ENCODE results near the gene PPFIA2.
A peak's percentile ranks its signal among the peaks of the same experiment; 100 is the strongest.

Gene PPFIA2

DNA sequence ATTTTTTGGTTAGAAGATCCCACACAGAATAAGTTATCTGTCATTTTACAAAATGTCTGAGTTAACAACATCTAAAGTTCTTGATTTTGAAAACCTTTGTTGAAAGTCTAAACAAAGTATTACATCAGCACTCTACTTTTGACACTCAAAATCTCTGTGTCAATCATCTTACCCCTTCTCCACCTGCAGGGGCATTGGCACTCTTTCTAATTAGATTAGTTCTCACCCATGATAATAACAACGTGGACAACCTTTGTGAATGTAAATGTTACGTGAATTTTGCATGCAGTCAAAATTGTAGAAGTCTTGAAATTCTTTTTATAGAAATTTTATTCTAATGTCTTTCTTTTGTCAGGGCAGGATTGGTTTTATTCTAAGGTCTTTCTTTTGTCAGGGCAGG lies 33.5 kb upstream of the PPFIA2 start:
- Histone ChIP-seq H2AFZ (ENCODE audit: low read length) (no peak overlapping the region), H3K4me1 (ENCODE audit: control insufficient read depth in 2 of 2, insufficient read depth in 1 of 2, low read depth in 1 of 2, low read length in 2 of 2) (no peaks in the 10 kb centered on the region), H3K14ac (ENCODE audit: low read length) (no peak overlapping the region), H3K18ac (ENCODE audit: low read length) (no peak overlapping the region), H2BK12ac (ENCODE audit: low read length) (no peak overlapping the region), H4K8ac (ENCODE audit: low read depth, low read length) (no peak overlapping the region), H3K4me3 (ENCODE audit: low read length in 2 of 2) (no peak overlapping the region), H2BK5ac (ENCODE audit: low read length) (no peak overlapping the region), H4K91ac (ENCODE audit: low read depth, low read length, poor library complexity) (no peak overlapping the region), H2BK120ac (ENCODE audit: low read depth, low read length) (no peak overlapping the region), H3K4me2 (ENCODE audit: insufficient read depth, low read length, poor library complexity, severe bottlenecking) (no peak overlapping the region), H3K4ac (ENCODE audit: low read length) (no peak overlapping the region), H3K36me3 (replicated peaks in 1 of 2; ENCODE audit: control insufficient read depth in 2 of 2, insufficient read depth in 2 of 2, low read length in 2 of 2) (no peaks in the 10 kb centered on the region), H3K27me3 (ENCODE audit: control insufficient read depth in 3 of 3, insufficient read depth in 3 of 3, low read depth in 1 of 3, low read length in 3 of 3) (no peaks in the 10 kb centered on the region), H3K27ac (replicated peaks; ENCODE audit: low read length) (no peak overlapping the region), H3K9ac (ENCODE audit: low read depth, low read length, poor library complexity) (no peak overlapping the region), H2AK5ac (ENCODE audit: low read depth, low read length) (no peak overlapping the region), H3K9me3 (replicated peaks in 1 of 2; ENCODE audit: control insufficient read depth in 2 of 2, insufficient read depth in 1 of 2, low read depth in 1 of 2, low read length in 2 of 2) (no peaks in the 10 kb centered on the region), H3K79me1 (ENCODE audit: low read depth, low read length) (no peaks in the 10 kb centered on the region), H3K23ac (ENCODE audit: low read depth, low read length, poor library complexity) (no peak overlapping the region), H2BK15ac (ENCODE audit: low read length) (no peak overlapping the region)
- DNase-seq (ENCODE audit: low spot score), result no peak
- no CpG with 5 or more reads among the region's 2 CpGs for WGBS, 2 donors (ENCODE audit: extremely low coverage in 2 of 2, insufficient read length in 2 of 2, insufficient replicate concordance in 1 of 2)

DNA sequence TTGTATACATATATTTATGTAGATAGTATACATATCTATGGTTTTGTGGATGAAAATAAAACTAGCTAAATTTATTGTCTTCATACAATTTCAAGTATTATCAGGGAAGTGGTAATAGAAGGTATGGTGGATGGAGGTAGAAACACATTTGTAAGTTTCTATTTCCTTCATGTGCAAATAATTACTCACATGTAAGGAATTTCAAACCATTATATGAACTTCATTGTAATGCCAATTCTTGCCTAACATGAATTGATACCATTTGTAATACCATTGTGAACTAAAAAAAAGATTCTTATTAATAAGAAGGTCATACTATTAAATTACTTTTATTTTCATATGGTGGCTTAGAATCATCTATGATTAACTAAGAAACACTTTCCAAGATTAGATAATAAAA lies 20.1 kb upstream of the PPFIA2 start:
- Histone ChIP-seq H3K4ac (ENCODE audit: low read length) (no peak overlapping the region), H3K14ac (ENCODE audit: low read length) (no peak overlapping the region), H2BK15ac (ENCODE audit: low read length) (no peak overlapping the region), H3K4me2 (ENCODE audit: insufficient read depth, low read length, poor library complexity, severe bottlenecking) (no peak overlapping the region), H4K91ac (ENCODE audit: low read depth, low read length, poor library complexity) (no peak overlapping the region), H2AFZ (ENCODE audit: low read length) (no peak overlapping the region), H3K27me3 (ENCODE audit: control insufficient read depth in 3 of 3, insufficient read depth in 3 of 3, low read depth in 1 of 3, low read length in 3 of 3) (no peaks in the 10 kb centered on the region), H2BK12ac (ENCODE audit: low read length) (no peak overlapping the region), H3K79me1 (ENCODE audit: low read depth, low read length) (no peaks in the 10 kb centered on the region), H3K18ac (ENCODE audit: low read length) (no peak overlapping the region), H4K8ac (ENCODE audit: low read depth, low read length) (no peak overlapping the region), H3K4me1 (ENCODE audit: control insufficient read depth in 2 of 2, insufficient read depth in 1 of 2, low read depth in 1 of 2, low read length in 2 of 2) (no peaks in the 10 kb centered on the region), H3K27ac (replicated peaks; ENCODE audit: low read length) (no peak overlapping the region), H3K4me3 (ENCODE audit: low read length in 2 of 2) (no peak overlapping the region), H2BK5ac (ENCODE audit: low read length) (no peak overlapping the region), H2BK120ac (ENCODE audit: low read depth, low read length) (no peak overlapping the region), H3K9me3 (replicated peaks in 1 of 2; ENCODE audit: control insufficient read depth in 2 of 2, insufficient read depth in 1 of 2, low read depth in 1 of 2, low read length in 2 of 2) (no peaks in the 10 kb centered on the region), H3K9ac (ENCODE audit: low read depth, low read length, poor library complexity) (no peak overlapping the region), H3K23ac (ENCODE audit: low read depth, low read length, poor library complexity) (no peak overlapping the region), H2AK5ac (ENCODE audit: low read depth, low read length) (no peak overlapping the region), H3K36me3 (replicated peaks in 1 of 2; ENCODE audit: control insufficient read depth in 2 of 2, insufficient read depth in 2 of 2, low read length in 2 of 2) (no peaks in the 10 kb centered on the region)
- no peak for DNase-seq (ENCODE audit: low spot score)

DNA sequence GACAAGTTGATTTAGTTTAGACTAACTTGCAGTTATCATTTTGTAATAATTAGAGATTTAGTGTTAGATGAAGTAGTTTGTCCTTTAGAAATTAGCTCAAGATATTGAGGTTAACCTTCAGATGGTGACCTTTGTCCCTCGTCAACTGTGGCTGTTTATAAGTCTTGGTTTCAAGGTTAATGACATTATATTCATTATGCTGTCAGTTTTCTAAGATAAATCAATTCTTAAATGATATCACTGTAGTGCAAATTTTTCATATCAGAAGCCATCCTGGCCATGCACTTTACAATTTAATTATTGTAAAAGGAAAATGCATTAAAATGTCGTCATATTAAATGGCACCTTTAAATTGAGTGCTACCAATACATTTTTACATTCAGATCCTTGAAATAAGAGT lies 19.6 kb upstream of the PPFIA2 start:
- H3K23ac ChIP-seq (ENCODE audit: low read depth, low read length, poor library complexity), result no peak overlapping the region
- no peaks in the 10 kb centered on the region for H3K36me3 ChIP-seq (replicated peaks in 1 of 2; ENCODE audit: control insufficient read depth in 2 of 2, insufficient read depth in 2 of 2, low read length in 2 of 2)
- H2BK5ac ChIP-seq (ENCODE audit: low read length), result no peak overlapping the region
- H4K91ac ChIP-seq (ENCODE audit: low read depth, low read length, poor library complexity), result no peak overlapping the region
- no peak overlapping the region for H3K18ac ChIP-seq (ENCODE audit: low read length)
- no peak overlapping the region for H3K4me3 ChIP-seq (ENCODE audit: low read length in 2 of 2)
- no peaks in the 10 kb centered on the region for H3K79me1 ChIP-seq (ENCODE audit: low read depth, low read length)
- H3K4me1 ChIP-seq (ENCODE audit: control insufficient read depth in 2 of 2, insufficient read depth in 1 of 2, low read depth in 1 of 2, low read length in 2 of 2), result no peaks in the 10 kb centered on the region
- no peaks in the 10 kb centered on the region for H3K27me3 ChIP-seq (ENCODE audit: control insufficient read depth in 3 of 3, insufficient read depth in 3 of 3, low read depth in 1 of 3, low read length in 3 of 3)
- H2AK5ac ChIP-seq (ENCODE audit: low read depth, low read length), result no peak overlapping the region
- H3K9me3 ChIP-seq (replicated peaks in 1 of 2; ENCODE audit: control insufficient read depth in 2 of 2, insufficient read depth in 1 of 2, low read depth in 1 of 2, low read length in 2 of 2), result no peaks in the 10 kb centered on the region
- H2BK120ac ChIP-seq (ENCODE audit: low read depth, low read length), result no peak overlapping the region
- H4K8ac ChIP-seq (ENCODE audit: low read depth, low read length), result no peak overlapping the region
- H3K9ac ChIP-seq (ENCODE audit: low read depth, low read length, poor library complexity), result no peak overlapping the region
- H2AFZ ChIP-seq (ENCODE audit: low read length), result no peak overlapping the region
- H3K27ac ChIP-seq (replicated peaks; ENCODE audit: low read length), result no peak overlapping the region
- no peak overlapping the region for H3K4ac ChIP-seq (ENCODE audit: low read length)
- no peak overlapping the region for H3K14ac ChIP-seq (ENCODE audit: low read length)
- no peak overlapping the region for H2BK15ac ChIP-seq (ENCODE audit: low read length)
- H2BK12ac ChIP-seq (ENCODE audit: low read length), result no peak overlapping the region
- WGBS, 2 donors (ENCODE audit: extremely low coverage in 2 of 2, insufficient read length in 2 of 2, insufficient replicate concordance in 1 of 2), result no CpG with 5 or more reads among the region's 2 CpGs
- DNase-seq (ENCODE audit: low spot score), result no peak
- no peak overlapping the region for H3K4me2 ChIP-seq (ENCODE audit: insufficient read depth, low read length, poor library complexity, severe bottlenecking)

DNA sequence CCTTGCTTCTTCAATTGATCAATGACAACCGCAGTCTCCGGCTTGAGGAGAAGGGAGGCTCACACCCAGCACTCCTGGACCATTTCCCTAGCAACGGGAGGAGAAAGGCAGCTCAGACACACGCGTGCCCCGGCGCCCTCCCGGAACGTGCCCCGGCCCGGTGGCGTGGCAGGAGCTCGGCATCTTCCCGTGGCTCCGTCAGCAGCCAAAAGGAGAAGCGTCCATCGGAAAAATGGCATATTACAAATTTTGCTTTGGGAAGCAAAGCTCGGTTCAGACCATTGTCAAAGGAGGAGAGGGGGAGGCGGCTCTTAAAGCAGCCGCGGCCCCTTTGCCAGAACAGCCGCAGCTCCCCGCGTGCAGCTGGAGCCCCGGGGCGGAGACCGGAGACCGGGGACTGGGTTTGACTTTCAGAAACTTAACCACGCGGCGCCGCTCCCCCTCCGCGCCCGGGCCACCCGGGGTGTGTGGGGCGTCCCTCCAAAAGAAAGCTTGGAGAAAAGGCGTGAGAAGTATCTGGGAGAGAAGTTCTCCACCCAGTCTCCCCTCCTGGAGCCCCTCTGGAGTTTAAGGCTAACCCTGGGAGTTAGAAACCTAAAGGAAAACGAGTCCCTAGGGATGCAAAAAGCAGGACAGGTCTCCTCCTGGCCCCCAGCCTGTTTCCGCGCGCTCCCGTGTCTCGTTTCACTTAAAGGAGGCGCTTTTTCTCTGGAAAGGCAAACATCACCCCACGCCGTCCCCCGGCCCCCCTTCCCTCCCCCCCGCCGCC lies 545 bp downstream of the PPFIA2 start:
- no peak overlapping the region for H3K23ac ChIP-seq (ENCODE audit: low read depth, low read length, poor library complexity)
- no peak overlapping the region for H2BK15ac ChIP-seq (ENCODE audit: low read length)
- H3K14ac ChIP-seq (ENCODE audit: low read length), result no peak overlapping the region
- peak overlapping the region; percentile 55 to 81 for H3K4me3 ChIP-seq (ENCODE audit: low read length in 2 of 2)
- H3K4me1 ChIP-seq (ENCODE audit: control insufficient read depth in 2 of 2, insufficient read depth in 1 of 2, low read depth in 1 of 2, low read length in 2 of 2), result peaks cover 0 to 2% of the 10 kb centered on the region in 2 donors
- no peak overlapping the region for H2AK5ac ChIP-seq (ENCODE audit: low read depth, low read length)
- peak overlapping the region; percentile 70 for H3K9ac ChIP-seq (ENCODE audit: low read depth, low read length, poor library complexity)
- H2AFZ ChIP-seq (ENCODE audit: low read length), result peak overlapping the region; percentile 92
- no peak overlapping the region for H4K91ac ChIP-seq (ENCODE audit: low read depth, low read length, poor library complexity)
- no peaks in the 10 kb centered on the region for H3K36me3 ChIP-seq (replicated peaks in 1 of 2; ENCODE audit: control insufficient read depth in 2 of 2, insufficient read depth in 2 of 2, low read length in 2 of 2)
- H3K18ac ChIP-seq (ENCODE audit: low read length), result peak overlapping the region; percentile 48
- H4K8ac ChIP-seq (ENCODE audit: low read depth, low read length), result no peak overlapping the region
- H3K27me3 ChIP-seq (ENCODE audit: control insufficient read depth in 3 of 3, insufficient read depth in 3 of 3, low read depth in 1 of 3, low read length in 3 of 3), result peaks cover 0 to 26% (median 15%) of the 10 kb centered on the region in 3 experiments
- WGBS, 2 donors (ENCODE audit: extremely low coverage in 2 of 2, insufficient read length in 2 of 2, insufficient replicate concordance in 1 of 2), result no CpG with 5 or more reads among the region's 50 CpGs
- H3K79me1 ChIP-seq (ENCODE audit: low read depth, low read length), result no peaks in the 10 kb centered on the region
- H3K9me3 ChIP-seq (replicated peaks in 1 of 2; ENCODE audit: control insufficient read depth in 2 of 2, insufficient read depth in 1 of 2, low read depth in 1 of 2, low read length in 2 of 2), result no peaks in the 10 kb centered on the region
- H2BK12ac ChIP-seq (ENCODE audit: low read length), result no peak overlapping the region
- H2BK120ac ChIP-seq (ENCODE audit: low read depth, low read length), result no peak overlapping the region
- H3K4ac ChIP-seq (ENCODE audit: low read length), result no peak overlapping the region
- peak overlapping the region; percentile 13 for H2BK5ac ChIP-seq (ENCODE audit: low read length)
- DNase-seq (ENCODE audit: low spot score), result peak; percentile 26
- H3K27ac ChIP-seq (replicated peaks; ENCODE audit: low read length), result no peak overlapping the region
- H3K4me2 ChIP-seq (ENCODE audit: insufficient read depth, low read length, poor library complexity, severe bottlenecking), result peak overlapping the region; percentile 98

Measured in neuronal stem cell (in vitro differentiated cells).